H1 (cell line): ENCODE results near the gene ANXA7. TPM values are rescaled to one million over a fixed set of nuclear protein-coding genes. Genes with fewer than 3 reads are reported as not detected.

Experiments
- CTCF ChIA-PET: fragments of 300-600 bp; sonication (Branson Sonifier 250); formaldehyde crosslinking; loops from one replicate; lab custom pipeline; 2021; ENCODE audit not compliant: partially characterized antibody; lab: Charles Lee
- POLR2A ChIA-PET: fragments of 300-600 bp; sonication (Branson Sonifier 250); formaldehyde crosslinking; loops from one replicate; lab custom pipeline; 2021; ENCODE audit warnings: inconsistent platforms; ENCODE audit not compliant: partially characterized antibody; lab: Charles Lee
- DNase-seq, 2 experiments: peaks; one replicate each; pipeline versions ENCODE4 v3.0.0 to v3.0.0-alpha.2; 2010 to 2022; ENCODE audit warnings: low spot score in 2 of 2, low read depth in 1 of 2, mixed read lengths in 1 of 2
- FAIRE-seq: peaks from 2 replicates; lab custom pipeline; 2011; peaks lifted over from hg19 to GRCh38; lab: Jason Lieb, UNC
- H2AFZ ChIP-seq: 2 replicates; pipeline ENCODE4 v1.8.1; 2012; ENCODE audit warnings: low read length, inconsistent platforms
- H2AK5ac ChIP-seq: 2 replicates; pipeline ENCODE4 v1.6.1; 2013; ENCODE audit warnings: low read depth, low read length
- H2BK120ac ChIP-seq: replicated peaks from 2 replicates; pipeline ENCODE3; 2013; ENCODE audit warnings: low read depth, low read length, inconsistent platforms
- H2BK12ac ChIP-seq: 2 replicates; pipeline ENCODE4 v1.6.1; 2013; ENCODE audit warnings: low read depth, low read length
- H2BK15ac ChIP-seq: 2 replicates; pipeline ENCODE4 v1.6.1; 2013; ENCODE audit warnings: low read length
- H2BK20ac ChIP-seq: 2 replicates; pipeline ENCODE4 v1.6.1; 2013; ENCODE audit warnings: low read length
- H2BK5ac ChIP-seq: 2 replicates; pipeline ENCODE4 v1.6.1; 2013; ENCODE audit warnings: low read depth, low read length
- H3K14ac ChIP-seq: 2 replicates; pipeline ENCODE4 v1.6.1; 2013; ENCODE audit warnings: inconsistent platforms; ENCODE audit not compliant: insufficient read length
- H3K18ac ChIP-seq: 2 replicates; pipeline ENCODE4 v1.6.1; 2013; ENCODE audit warnings: low read length; ENCODE audit errors: extremely low read depth
- H3K23ac ChIP-seq: 2 replicates; pipeline ENCODE4 v1.6.1; 2013; ENCODE audit warnings: inconsistent platforms; ENCODE audit not compliant: insufficient read length
- H3K23me2 ChIP-seq: 2 replicates; pipeline ENCODE4 v1.6.1; 2013; ENCODE audit warnings: low read depth, low read length
- H3K27ac ChIP-seq: 2 replicates; pipeline ENCODE4 v1.6.1; 2011; ENCODE audit warnings: low read depth, low read length, inconsistent platforms
- H3K27me3 ChIP-seq, 4 experiments: replicated peaks in 1 of 4; 1 replicate in 1 of 4; 2 replicates in 3 of 4; pipeline versions ENCODE4 v1.6.1 to v1.8.1; 2011 to 2013; ENCODE audit warnings: low read length in 3 of 4, mild to moderate bottlenecking in 3 of 4, inconsistent platforms in 2 of 4, mixed read lengths in 2 of 4, moderate library complexity in 1 of 4; ENCODE audit not compliant: control insufficient read depth in 3 of 4, insufficient read depth in 3 of 4; ENCODE audit errors: extremely low read depth in 1 of 4
- H3K36me3 ChIP-seq, 4 experiments: 2 replicates each; pipeline versions ENCODE4 v1.6.1 to v1.8.1; 2011 to 2013; ENCODE audit warnings: mild to moderate bottlenecking in 4 of 4, low read length in 3 of 4, moderate library complexity in 2 of 4, control low read depth in 1 of 4, inconsistent platforms in 1 of 4; ENCODE audit not compliant: insufficient read depth in 4 of 4, control insufficient read depth in 2 of 4
- H3K4ac ChIP-seq: replicated peaks from 2 replicates; pipeline ENCODE3; 2013; ENCODE audit warnings: low read length, low read depth, mixed read lengths, inconsistent platforms; ENCODE audit not compliant: insufficient read length
- H3K4me1 ChIP-seq, 4 experiments: replicated peaks in 1 of 4; 1 replicate in 1 of 4; 2 replicates in 3 of 4; pipeline versions ENCODE4 v1.6.1 to v1.8.1; 2011 to 2013; ENCODE audit warnings: low read length in 3 of 4, inconsistent platforms in 2 of 4, mixed read lengths in 1 of 4; ENCODE audit not compliant: insufficient read depth in 4 of 4, control insufficient read depth in 3 of 4
- H3K4me2 ChIP-seq, 2 experiments: 2 replicates each; pipeline versions ENCODE4 v1.6.1 to v1.8.1; 2011 to 2013; ENCODE audit warnings: low read depth in 2 of 2, low read length in 2 of 2, control low read depth in 1 of 2, inconsistent platforms in 1 of 2, mild to moderate bottlenecking in 1 of 2; ENCODE audit not compliant: insufficient read depth in 1 of 2
- H3K4me3 ChIP-seq, 4 experiments: fragments of 200-600, 300-600 bp in 1 of 4; sonication (generic), shearing (Covaris generic), sonication (Bioruptor Twin) in 1 of 4; 2 replicates each; pipeline versions ENCODE4 v1.5.1 to v1.8.1; 2011 to 2016; ENCODE audit warnings: low read length in 4 of 4, low read depth in 3 of 4, control low read depth in 2 of 4, inconsistent platforms in 2 of 4, mild to moderate bottlenecking in 2 of 4, mixed read lengths in 1 of 4, moderate library complexity in 1 of 4; ENCODE audit not compliant: insufficient read depth in 2 of 4; ENCODE audit errors: extremely low read depth in 1 of 4
- H3K56ac ChIP-seq: replicated peaks from 2 replicates; pipeline ENCODE3; 2013; ENCODE audit warnings: low read depth, mild to moderate bottlenecking, mixed read lengths, low read length, inconsistent platforms; ENCODE audit not compliant: insufficient read length
- H3K79me1 ChIP-seq: 2 replicates; pipeline ENCODE4 v1.6.1; 2013; ENCODE audit warnings: low read depth, low read length, control low read depth
- H3K79me2 ChIP-seq, 2 experiments: 2 replicates each; pipeline versions ENCODE4 v1.6.1 to v1.8.1; 2012 to 2013; ENCODE audit warnings: low read length in 2 of 2, mild to moderate bottlenecking in 2 of 2, inconsistent platforms in 1 of 2; ENCODE audit not compliant: insufficient read depth in 2 of 2, control insufficient read depth in 1 of 2
- H3K9ac ChIP-seq, 4 experiments: replicated peaks in 1 of 4; 1 replicate in 1 of 4; 2 replicates in 3 of 4; pipeline versions ENCODE4 v1.6.1 to v1.8.1; 2011 to 2013; ENCODE audit warnings: low read depth in 3 of 4, low read length in 3 of 4, control low read depth in 2 of 4, mild to moderate bottlenecking in 2 of 4, moderate library complexity in 2 of 4, inconsistent platforms in 1 of 4; ENCODE audit errors: extremely low read depth in 1 of 4
- H3K9me3 ChIP-seq, 2 experiments: 2 replicates each; pipeline versions ENCODE4 v1.6.1 to v1.8.1; 2012 to 2013; ENCODE audit warnings: mild to moderate bottlenecking in 2 of 2, moderate library complexity in 2 of 2, control low read depth in 1 of 2, inconsistent platforms in 1 of 2, low read depth in 1 of 2, low read length in 1 of 2, mixed read lengths in 1 of 2; ENCODE audit not compliant: insufficient read depth in 2 of 2
- H4K20me1 ChIP-seq, 2 experiments: replicated peaks in 1 of 2; 2 replicates each; pipeline versions ENCODE3 to v1.8.1; 2011 to 2013; ENCODE audit warnings: inconsistent platforms in 2 of 2, low read length in 2 of 2, mild to moderate bottlenecking in 1 of 2; ENCODE audit not compliant: insufficient read depth in 2 of 2, control insufficient read depth in 1 of 2
- H4K5ac ChIP-seq: 2 replicates; pipeline ENCODE4 v1.6.1; 2013; ENCODE audit warnings: low read length, low read depth, mixed read lengths, inconsistent platforms; ENCODE audit not compliant: insufficient read length
- H4K8ac ChIP-seq: 2 replicates; pipeline ENCODE4 v1.8.0; 2013; ENCODE audit warnings: mild to moderate bottlenecking, moderate library complexity, low read length, inconsistent platforms; ENCODE audit not compliant: insufficient read depth; ENCODE audit errors: extremely low read depth
- H4K91ac ChIP-seq: replicated peaks from 2 replicates; pipeline ENCODE3; 2013; ENCODE audit warnings: low read length, mixed read lengths, inconsistent platforms; ENCODE audit not compliant: insufficient read length
- RAD21 ChIP-seq, 2 experiments: IDR thresholded peaks in 1 of 2; conservative IDR thresholded peaks in 1 of 2; 2 replicates each; pipeline ENCODE4 v1.6.1; 2011; ENCODE audit warnings: low read depth in 2 of 2, low read length in 2 of 2, improper control_type of control experiment in 1 of 2, inconsistent platforms in 1 of 2, mild to moderate bottlenecking in 1 of 2, moderate library complexity in 1 of 2
- RBBP5 ChIP-seq: IDR thresholded peaks from 2 replicates; pipeline ENCODE4 v1.7.1; 2012; ENCODE audit warnings: low read depth, mild to moderate bottlenecking, inconsistent platforms, low read length, moderate library complexity, borderline replicate concordance
- SP2 ChIP-seq: IDR thresholded peaks from 2 replicates; pipeline ENCODE4 v1.6.1; 2012; ENCODE audit warnings: mild to moderate bottlenecking, low read length, inconsistent platforms
- polyA plus RNA-seq, 7 experiments: library from polyadenylated mRNA; depleted of rRNA in 3 of 7; stranded (reverse) in 5 of 7; unstranded in 2 of 7; fragments of >200 nt in 5 of 7; fragments of 200-250 nt in 2 of 7; gene quantifications; 1 replicate in 5 of 7; 2 replicates in 1 of 7; 4 replicates in 1 of 7; pipeline versions ENCODE4 v1.2.1 to v1.2.3, GENCODE V29; 2011 to 2013; ENCODE audit warnings: missing spikeins in 2 of 7, mixed read lengths in 2 of 7
- total RNA-seq: library from RNA; stranded (reverse); fragmentation: NEBNext Ultra II Directional; extraction: Animal tissue kit (Norgen Biotek cat#: 25700); gene quantifications from 2 replicates; pipeline ENCODE4 v1.2.1, GENCODE V29; 2021

The ANXA7 gene
- total and polyA plus RNA-seq, 2 of the 8 experiments (the other 6 are each of a cell fraction or from before 2014, with no cell fraction given): 37.1 to 63.6 TPM

- no peak for TF ChIP-seq RBBP5
- TF ChIP-seq, all 59 proteins: peak for 0
Measured at GRCh38 chr10:73439055-73439454, 25.2 kb upstream of the ANXA7 start (continued).

GRCh38 chr10:73433538-73433867 is 19.6 kb upstream of the ANXA7 start, which contains the start of gene MSS51:
TSS of gene MSS51 (minus strand) at chr10:73433561. CDS start at chr10:73428284, 5,277 bp downstream.
- H3K14ac ChIP-seq: no peak within 1 kb of the TSS
- peaks cover 0 to 15% (median 2%) of the 10 kb centered on the region in 4 experiments; a peak in 2 of 8 replicates for H3K36me3 ChIP-seq
- H3K79me1 ChIP-seq: no peaks in the 10 kb centered on the region
- H2AK5ac ChIP-seq: no peak within 1 kb of the TSS
- no peaks in the 10 kb centered on the region for H3K23me2 ChIP-seq
- H2BK120ac ChIP-seq: no peak within 1 kb of the TSS
- no peaks in the 10 kb centered on the region for H3K4me1 ChIP-seq
- H3K27ac ChIP-seq: no peak within 1 kb of the TSS
- H3K4me3 ChIP-seq: no peak within 1 kb of the TSS
- H4K8ac ChIP-seq: no peak within 1 kb of the TSS
- H3K79me2 ChIP-seq: no peaks in the 10 kb centered on the region
- H4K91ac ChIP-seq: no peak within 1 kb of the TSS
- no peak within 1 kb of the TSS for H3K56ac ChIP-seq
- no peaks in the 10 kb centered on the region for H3K9me3 ChIP-seq
- H2BK5ac ChIP-seq: no peak within 1 kb of the TSS
- no peak within 1 kb of the TSS for H3K23ac ChIP-seq
- no peak within 1 kb of the TSS for H2BK15ac ChIP-seq
- H3K4ac ChIP-seq: no peak within 1 kb of the TSS
- TF ChIP-seq SP2 (no peak), RAD21 (IDR thresholded peaks at IDR 0.05 in 1 of 2, conservative IDR thresholded peaks at IDR 0.05 in 1 of 2; ENCODE audit: low read depth in 2 of 2, low read length in 2 of 2) (no peak)
- ChIA-PET POLR2A (interaction anchor here (0.6 to 1.2 kb wide), 3 partner anchors 18 to 399 kb away, joined by 3 read pairs; no protein-coding TSS in a partner anchor), CTCF (no interaction called here)
- H3K27me3 ChIP-seq: no peaks in the 10 kb centered on the region
- H2BK20ac ChIP-seq: no peak within 1 kb of the TSS
- no peak within 1 kb of the TSS for H2BK12ac ChIP-seq
- no peak within 1 kb of the TSS for H3K9ac ChIP-seq
- no peak for DNase-seq
- H3K4me2 ChIP-seq: no peak within 1 kb of the TSS
- FAIRE-seq: no peak
- H2AFZ ChIP-seq: no peak within 1 kb of the TSS
- no peak within 1 kb of the TSS for H4K5ac ChIP-seq
- H4K20me1 ChIP-seq: no peaks in the 10 kb centered on the region
- H3K18ac ChIP-seq: no peak within 1 kb of the TSS
